ENCODE data around the gene TNS2. TPM values are rescaled to one million over a fixed set of nuclear protein-coding genes. Genes with fewer than 3 reads are reported as not detected.
A peak's percentile ranks its signal among the peaks of the same experiment; 100 is the strongest.

The TNS2 gene
- total and polyA plus RNA-seq, 9 of the 15 experiments (the other 6 are each of a cell fraction or from before 2014, with no cell fraction given), result 0.28 to 3.1 (median 1.2) TPM; not detected in 1

GRCh38 chr12:53051058-53051880, 1.4 kb downstream of the TNS2 start (continued):
- TF ChIP-seq, protein P1, sequence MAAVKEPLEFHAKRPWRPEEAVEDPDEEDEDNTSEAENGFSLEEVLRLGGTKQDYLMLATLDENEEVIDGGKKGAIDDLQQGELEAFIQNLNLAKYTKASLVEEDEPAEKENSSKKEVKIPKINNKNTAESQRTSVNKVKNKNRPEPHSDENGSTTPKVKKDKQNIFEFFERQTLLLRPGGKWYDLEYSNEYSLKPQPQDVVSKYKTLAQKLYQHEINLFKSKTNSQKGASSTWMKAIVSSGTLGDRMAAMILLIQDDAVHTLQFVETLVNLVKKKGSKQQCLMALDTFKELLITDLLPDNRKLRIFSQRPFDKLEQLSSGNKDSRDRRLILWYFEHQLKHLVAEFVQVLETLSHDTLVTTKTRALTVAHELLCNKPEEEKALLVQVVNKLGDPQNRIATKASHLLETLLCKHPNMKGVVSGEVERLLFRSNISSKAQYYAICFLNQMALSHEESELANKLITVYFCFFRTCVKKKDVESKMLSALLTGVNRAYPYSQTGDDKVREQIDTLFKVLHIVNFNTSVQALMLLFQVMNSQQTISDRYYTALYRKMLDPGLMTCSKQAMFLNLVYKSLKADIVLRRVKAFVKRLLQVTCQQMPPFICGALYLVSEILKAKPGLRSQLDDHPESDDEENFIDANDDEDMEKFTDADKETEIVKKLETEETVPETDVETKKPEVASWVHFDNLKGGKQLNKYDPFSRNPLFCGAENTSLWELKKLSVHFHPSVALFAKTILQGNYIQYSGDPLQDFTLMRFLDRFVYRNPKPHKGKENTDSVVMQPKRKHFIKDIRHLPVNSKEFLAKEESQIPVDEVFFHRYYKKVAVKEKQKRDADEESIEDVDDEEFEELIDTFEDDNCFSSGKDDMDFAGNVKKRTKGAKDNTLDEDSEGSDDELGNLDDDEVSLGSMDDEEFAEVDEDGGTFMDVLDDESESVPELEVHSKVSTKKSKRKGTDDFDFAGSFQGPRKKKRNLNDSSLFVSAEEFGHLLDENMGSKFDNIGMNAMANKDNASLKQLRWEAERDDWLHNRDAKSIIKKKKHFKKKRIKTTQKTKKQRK (IDR thresholded peaks at IDR 0.05; ENCODE audit: borderline replicate concordance, low read depth, low read length), result no peak
- TF ChIP-seq NR1H2 (CRISPR knock-in tag; IDR thresholded peaks at IDR 0.05) (no peak), ZNF717 (CRISPR knock-in tag; IDR thresholded peaks at IDR 0.05) (no peak), RBM34 (IDR thresholded peaks at IDR 0.05; ENCODE audit: borderline replicate concordance, insufficient read depth, low read length) (no peak), PHB2 (IDR thresholded peaks at IDR 0.05; ENCODE audit: low read depth) (no peak), NRF1 (conservative IDR thresholded peaks at IDR 0.05 in 1 of 2, IDR thresholded peaks at IDR 0.05 in 1 of 2) (no peak; a peak in 1 of 4 replicates), RBBP5 (IDR thresholded peaks at IDR 0.05; ENCODE audit: borderline replicate concordance, insufficient read depth, low read length, poor library complexity, severe bottlenecking) (peak; percentile 21)
- TF ChIP-seq, protein P2, sequence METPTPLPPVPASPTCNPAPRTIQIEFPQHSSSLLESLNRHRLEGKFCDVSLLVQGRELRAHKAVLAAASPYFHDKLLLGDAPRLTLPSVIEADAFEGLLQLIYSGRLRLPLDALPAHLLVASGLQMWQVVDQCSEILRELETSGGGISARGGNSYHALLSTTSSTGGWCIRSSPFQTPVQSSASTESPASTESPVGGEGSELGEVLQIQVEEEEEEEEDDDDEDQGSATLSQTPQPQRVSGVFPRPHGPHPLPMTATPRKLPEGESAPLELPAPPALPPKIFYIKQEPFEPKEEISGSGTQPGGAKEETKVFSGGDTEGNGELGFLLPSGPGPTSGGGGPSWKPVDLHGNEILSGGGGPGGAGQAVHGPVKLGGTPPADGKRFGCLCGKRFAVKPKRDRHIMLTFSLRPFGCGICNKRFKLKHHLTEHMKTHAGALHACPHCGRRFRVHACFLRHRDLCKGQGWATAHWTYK (CRISPR knock-in tag; IDR thresholded peaks at IDR 0.05), result no peak
